HCT116 (cell line): ENCODE data around the gene HYAL1. TPM values are rescaled to one million over a fixed set of nuclear protein-coding genes. Genes with fewer than 3 reads are reported as not detected.

Source experiments
- ATAC-seq: fragments of 200-7000 bp; cut with Tn5 transposase; 2 replicates; pipeline ENCODE4 v1.9.1; 2020; ENCODE audit warnings: mild to moderate bottlenecking, moderate library complexity
- BruUV-seq: library from RNA; stranded (reverse); fragments of 400-500 nt; replicated peaks from 2 replicates; lab custom pipeline; 2021; lab: Mats Ljungman, UMichigan
- CTCF ChIA-PET: fragments of 300-600 bp; sonication (Branson Sonifier 250); formaldehyde crosslinking; loops from one replicate; lab custom pipeline; 2021; ENCODE audit warnings: antibody characterized with exemption; lab: Charles Lee
- POLR2A ChIA-PET: fragments of 300-600, 350-600 bp; sonication (Branson Sonifier 250); formaldehyde crosslinking; loops from one replicate; lab custom pipeline; 2021; ENCODE audit warnings: antibody characterized with exemption; lab: Charles Lee
- RAD21 ChIA-PET, 2 experiments: fragments of 300-600 bp; sonication (Branson Sonifier 250); formaldehyde crosslinking; loops; one replicate each; lab custom pipeline; 2023; ENCODE audit warnings: low total read pairs in 2 of 2; ENCODE audit not compliant: uncharacterized antibody in 2 of 2, unreplicated experiment in 2 of 2, low non-redundant PET in 1 of 2; lab: Charles Lee
- DNase-seq: peaks from one replicate; pipeline ENCODE4 v3.0.0-alpha.2; 2010; ENCODE audit warnings: low read depth, low spot score
- H2AFZ ChIP-seq: fragments of 200-600 bp; shearing (Covaris generic), sonication (generic); 2 replicates; pipeline ENCODE4 v1.6.1; 2017; ENCODE audit warnings: low read depth, mixed run types, mixed read lengths, antibody characterized with exemption, low read length; ENCODE audit not compliant: poor library complexity, severe bottlenecking
- H3K27ac ChIP-seq: 2 replicates; pipeline ENCODE4 v1.5.1; 2012; ENCODE audit warnings: low read depth, low read length
- H3K27me3 ChIP-seq: fragments of 200-600 bp; sonication (generic); 2 replicates; pipeline ENCODE4 v1.6.1; 2016; ENCODE audit warnings: mixed run types, low read length, mixed read lengths; ENCODE audit not compliant: insufficient read depth
- H3K36me3 ChIP-seq, 2 experiments: fragments of 200-500 bp in 1 of 2; fragments of 200-600 bp in 1 of 2; sonication (Bioruptor generic) in 1 of 2; sonication (generic) in 1 of 2; 2 replicates each; pipeline versions ENCODE4 v1.5.1 to v1.6.1; 2014 to 2016; ENCODE audit warnings: low read length in 2 of 2, inconsistent platforms in 1 of 2, mixed read lengths in 1 of 2, mixed run types in 1 of 2; ENCODE audit not compliant: insufficient read depth in 2 of 2, control insufficient read depth in 1 of 2
- H3K4me1 ChIP-seq, 2 experiments: fragments of 200-600 bp in 1 of 2; sonication (generic) in 1 of 2; 2 replicates each; pipeline versions ENCODE4 v1.5.1 to v1.6.1; 2012 to 2017; ENCODE audit warnings: low read length in 2 of 2, inconsistent platforms in 1 of 2, mild to moderate bottlenecking in 1 of 2, mixed read lengths in 1 of 2, mixed run types in 1 of 2, moderate library complexity in 1 of 2; ENCODE audit not compliant: insufficient read depth in 2 of 2, control insufficient read depth in 1 of 2
- H3K4me2 ChIP-seq: fragments of 200-600 bp; sonication (generic); 2 replicates; pipeline ENCODE4 v1.6.1; 2017; ENCODE audit warnings: mixed run types, low read length, mixed read lengths
- H3K4me3 ChIP-seq, 2 experiments: fragments of 200-600 bp in 1 of 2; sonication (generic) in 1 of 2; replicated peaks in 1 of 2; 2 replicates each; pipeline ENCODE4 v1.5.1; 2011 to 2016; ENCODE audit warnings: low read length in 2 of 2, control low read depth in 1 of 2, low read depth in 1 of 2, mild to moderate bottlenecking in 1 of 2, mixed read lengths in 1 of 2, mixed run types in 1 of 2
- H3K79me2 ChIP-seq: fragments of 200-600 bp; sonication (generic); 2 replicates; pipeline ENCODE4 v1.6.1; 2017; ENCODE audit warnings: mild to moderate bottlenecking, mixed run types, low read length, moderate library complexity, mixed read lengths; ENCODE audit not compliant: insufficient read depth
- H3K9ac ChIP-seq: fragments of 200-600 bp; sonication (generic); 2 replicates; pipeline ENCODE4 v1.6.1; 2016; ENCODE audit warnings: low read length, mixed read lengths
- H3K9me2 ChIP-seq: fragments of 200-600 bp; sonication (generic), shearing (Covaris generic); 2 replicates; pipeline ENCODE4 v1.6.1; 2017; ENCODE audit warnings: mixed run types, mild to moderate bottlenecking, moderate library complexity; ENCODE audit not compliant: insufficient read depth
- H3K9me3 ChIP-seq, 2 experiments: fragments of 200-500 bp in 1 of 2; fragments of 200-600 bp in 1 of 2; sonication (Bioruptor generic) in 1 of 2; sonication (generic) in 1 of 2; 2 replicates each; pipeline ENCODE4 v1.6.1; 2014 to 2017; ENCODE audit warnings: low read length in 2 of 2, mixed read lengths in 2 of 2, inconsistent platforms in 1 of 2, low read depth in 1 of 2, mild to moderate bottlenecking in 1 of 2, mixed run types in 1 of 2, moderate library complexity in 1 of 2; ENCODE audit not compliant: control insufficient read depth in 1 of 2, insufficient read depth in 1 of 2
- H4K20me1 ChIP-seq: fragments of 200-600 bp; sonication (generic), shearing (Covaris generic); 2 replicates; pipeline ENCODE4 v1.6.1; 2017; ENCODE audit warnings: mixed run types, mild to moderate bottlenecking, moderate library complexity; ENCODE audit not compliant: insufficient read depth
- ATF3 ChIP-seq: IDR thresholded peaks from 2 replicates; pipeline ENCODE4 v1.6.1; 2012
- CBX3 ChIP-seq: IDR thresholded peaks from 2 replicates; pipeline ENCODE4 v1.6.1; 2012; ENCODE audit warnings: low read depth
- CEBPB ChIP-seq: IDR thresholded peaks from 2 replicates; pipeline ENCODE4 v1.6.1; 2012; ENCODE audit warnings: low read depth
- EGR1 ChIP-seq: IDR thresholded peaks from 2 replicates; pipeline ENCODE4 v1.6.1; 2012; ENCODE audit warnings: low read depth
- ELF1 ChIP-seq: IDR thresholded peaks from 2 replicates; pipeline ENCODE4 v1.6.1; 2012; ENCODE audit warnings: low read depth, borderline replicate concordance
- EZH2 ChIP-seq: fragments of 200-600 bp; sonication (generic); IDR thresholded peaks from 2 replicates; pipeline ENCODE4 v1.6.1; 2017; ENCODE audit warnings: antibody characterized with exemption, mixed run types
- EZH2phosphoT487 ChIP-seq: fragments of 200-600 bp; IDR thresholded peaks from 2 replicates; pipeline ENCODE4 v1.6.1; 2018; ENCODE audit warnings: antibody characterized with exemption, borderline replicate concordance
- JUND ChIP-seq: IDR thresholded peaks from 2 replicates; pipeline ENCODE4 v1.6.1; 2012
- MAX ChIP-seq: IDR thresholded peaks from 2 replicates; pipeline ENCODE4 v1.6.1; 2012
- POLR2AphosphoS5 ChIP-seq: IDR thresholded peaks from 2 replicates; pipeline ENCODE4 v1.6.1; 2011; ENCODE audit warnings: mild to moderate bottlenecking, low read depth, low read length, moderate library complexity
- RAD21 ChIP-seq: IDR thresholded peaks from 2 replicates; pipeline ENCODE4 v1.6.1; 2012; ENCODE audit warnings: low read depth, mild to moderate bottlenecking
- REST ChIP-seq: IDR thresholded peaks from 2 replicates; pipeline ENCODE4 v1.6.1; 2012; ENCODE audit warnings: low read depth
- SIN3A ChIP-seq: IDR thresholded peaks from 2 replicates; pipeline ENCODE4 v1.6.1; 2012; ENCODE audit warnings: low read depth
- SP1 ChIP-seq: IDR thresholded peaks from 2 replicates; pipeline ENCODE4 v1.6.1; 2012; ENCODE audit warnings: low read depth
- SRF ChIP-seq: IDR thresholded peaks from 2 replicates; pipeline ENCODE4 v1.6.1; 2012; ENCODE audit warnings: low read depth
- TCF7L2 ChIP-seq: IDR thresholded peaks from 2 replicates; pipeline ENCODE4 v1.7.0; 2011; ENCODE audit warnings: borderline replicate concordance, inconsistent platforms; ENCODE audit not compliant: insufficient read depth, insufficient read length; ENCODE audit errors: extremely low read depth
- ZFX ChIP-seq: fragments of 450-650 bp; IDR thresholded peaks from 2 replicates; pipeline ENCODE4 v1.6.1; 2017
- ZNF274 ChIP-seq: fragments of 200-500 bp; sonication (Bioruptor generic); IDR thresholded peaks from 2 replicates; pipeline ENCODE4 v1.6.1; 2014; ENCODE audit warnings: mild to moderate bottlenecking, low read depth, low read length, inconsistent platforms
- intact Hi-C: fragments of 100-400 bp; cut with micrococcal nuclease; formaldehyde crosslinking; loops from 2 replicates; pipeline ENCODE4 v1.10.0; 2022
- total RNA-seq: library from RNA; stranded (reverse); gene quantifications from one replicate; pipeline ENCODE4 v1.2.1, GENCODE V29; 2021; ENCODE audit not compliant: unreplicated experiment

The HYAL1 gene
- total RNA-seq, 1 experiment from 2014 or later = 6.1 TPM

- no peak for ATAC-seq
- CTCF ChIA-PET = no interaction called here
- Histone ChIP-seq H3K27me3 (no peaks in the 10 kb centered on the region), H3K4me1 (peaks cover 14 to 40% of the 10 kb centered on the region in 2 experiments), H3K9me2 (no peaks in the 10 kb centered on the region), H3K9ac (no peak overlapping the region), H2AFZ (no peak overlapping the region), H3K79me2 (peaks cover 3% of the 10 kb centered on the region; the same call in 1 of the 2 replicates), H3K36me3 (no peaks in the 10 kb centered on the region), H3K4me3 (no peak overlapping the region), H3K9me3 (no peaks in the 10 kb centered on the region), H4K20me1 (no peaks in the 10 kb centered on the region), H3K27ac (no peak overlapping the region; the same call in 1 of the 2 replicates), H3K4me2 (peak overlapping the region; percentile 97; the same call in 1 of the 2 replicates)
- TF ChIP-seq EGR1 (no peak), SRF (no peak), EZH2phosphoT487 (no peak), CBX3 (no peak), ATF3 (no peak), JUND (no peak), CEBPB (no peak)
- no TSS peak for BruUV-seq
- no peak for DNase-seq
- intact Hi-C loops = no loop called here
- RAD21 ChIA-PET = no interaction called here
- POLR2A ChIA-PET = interaction anchor here (1.2 kb wide), 1 partner anchor 62 kb away, joined by 3 read pairs; the partner anchor contains the start of gene GNAI2
Measured at GRCh38 chr3:50297384-50297775, 6.0 kb downstream of the HYAL1 start.

- intact Hi-C loops = no loop called here
- H3K9me3 ChIP-seq = no peaks in the 10 kb centered on the region
- POLR2A ChIA-PET = interaction anchor here (1.2 kb wide), 1 partner anchor 61 kb away, joined by 3 read pairs; the partner anchor contains the start of gene GNAI2
- peaks cover 14 to 39% of the 10 kb centered on the region in 2 experiments for H3K4me1 ChIP-seq
- no peaks in the 10 kb centered on the region for H3K27me3 ChIP-seq
- H2AFZ ChIP-seq = no peak overlapping the region
- H3K4me2 ChIP-seq = no peak overlapping the region
- no peak for DNase-seq
- CTCF ChIA-PET = no interaction called here
- BruUV-seq = no TSS peak
- no peaks in the 10 kb centered on the region for H4K20me1 ChIP-seq
- H3K79me2 ChIP-seq = peaks cover 6% of the 10 kb centered on the region
- no peaks in the 10 kb centered on the region for H3K9me2 ChIP-seq
- H3K36me3 ChIP-seq = no peaks in the 10 kb centered on the region
- no peak for ATAC-seq
- no peak overlapping the region for H3K9ac ChIP-seq
- RAD21 ChIA-PET = no interaction called here
- H3K27ac ChIP-seq = no peak overlapping the region
- H3K4me3 ChIP-seq = no peak overlapping the region
- no peak for TF ChIP-seq TCF7L2
- no peak for TF ChIP-seq SRF
- TF ChIP-seq SIN3A = no peak
- no peak for TF ChIP-seq SP1
- TF ChIP-seq CBX3 = no peak
- no peak for TF ChIP-seq EZH2
- TF ChIP-seq ATF3 = no peak
- no peak for TF ChIP-seq CEBPB
- TF ChIP-seq JUND = no peak
- no peak for TF ChIP-seq RAD21
- TF ChIP-seq POLR2AphosphoS5 = no peak
- TF ChIP-seq ZNF274 = no peak
- no peak for TF ChIP-seq REST
- no peak for TF ChIP-seq ELF1
- no peak for TF ChIP-seq MAX
- TF ChIP-seq ZFX = no peak
Measured at GRCh38 chr3:50296721-50297383, 6.5 kb downstream of the HYAL1 start.
